HG03378 (cell line): Measurements from ENCODE around the gene ZNF396.

Experiments
- ATAC-seq: cut with Tn5 transposase; IDR thresholded peaks from one replicate; pipeline ENCODE4 v1.9.1; 2021; ENCODE audit warnings: mild to moderate bottlenecking, moderate library complexity; ENCODE audit not compliant: unreplicated experiment

Gene ZNF396

GRCh38 chr18:35376742-35377695 lies at the start of gene ZNF396:
TSS of gene ZNF396 (minus strand) at chr18:35377337. CDS start at chr18:35374292, 3,045 bp downstream.
- ATAC-seq, result peak; percentile 78

GRCh38 chr18:35426786-35427185 lies 49.6 kb upstream of the ZNF396 start:
- ATAC-seq, result no peak

- ATAC-seq, result no peak
Measured at GRCh38 chr18:35424356-35424755, 47.2 kb upstream of the ZNF396 start.

- ATAC-seq, result no peak
Measured at GRCh38 chr18:35422237-35422636, 45.1 kb upstream of the ZNF396 start.

GRCh38 chr18:35418610-35419009 lies 41.5 kb upstream of the ZNF396 start:
- ATAC-seq, result no peak

GRCh38 chr18:35417223-35417622 lies 40.1 kb upstream of the ZNF396 start:
- no peak for ATAC-seq

GRCh38 chr18:35415511-35416073 lies 38.5 kb upstream of the ZNF396 start:
- ATAC-seq, result no peak

GRCh38 chr18:35413163-35413511 lies 36.0 kb upstream of the ZNF396 start:
- no peak for ATAC-seq

- no peak for ATAC-seq
Measured at GRCh38 chr18:35411625-35412351, 34.7 kb upstream of the ZNF396 start.

GRCh38 chr18:35410561-35410960 lies 33.4 kb upstream of the ZNF396 start:
- ATAC-seq, result peak; percentile 57

GRCh38 chr18:35409911-35410310 lies 32.8 kb upstream of the ZNF396 start:
- ATAC-seq, result no peak

- no peak for ATAC-seq
Measured at GRCh38 chr18:35408843-35409261, 31.7 kb upstream of the ZNF396 start.

- ATAC-seq, result peak; percentile 65
Measured at GRCh38 chr18:35407871-35408481, 30.8 kb upstream of the ZNF396 start.

GRCh38 chr18:35406666-35407065 lies 29.5 kb upstream of the ZNF396 start:
- no peak for ATAC-seq

- no peak for ATAC-seq
Measured at GRCh38 chr18:35397976-35398375, 20.8 kb upstream of the ZNF396 start.

GRCh38 chr18:35393716-35394115 lies 16.6 kb upstream of the ZNF396 start:
- no peak for ATAC-seq

GRCh38 chr18:35392375-35392774 lies 15.2 kb upstream of the ZNF396 start:
- ATAC-seq, result no peak

GRCh38 chr18:35390951-35391700 lies 14.0 kb upstream of the ZNF396 start:
- ATAC-seq, result no peak

GRCh38 chr18:35389095-35389618 lies 12.0 kb upstream of the ZNF396 start:
- ATAC-seq, result no peak

GRCh38 chr18:35387152-35387571 lies 10.0 kb upstream of the ZNF396 start:
- peak; percentile 14 for ATAC-seq
